Osteocyte (in vitro differentiated cells): Measurements from ENCODE around the gene VN1R5. TPM values are rescaled to one million over a fixed set of nuclear protein-coding genes. Genes with fewer than 3 reads are reported as not detected.

Experiments used
- DNase-seq: peaks from one replicate; pipeline ENCODE4 v3.0.0; 2021; ENCODE audit warnings: mixed read lengths; ENCODE audit not compliant: unreplicated experiment; ENCODE audit errors: extremely low spot score
- H3K27ac Mint-ChIP-seq: one replicate; pipeline ENCODE4 v1.8.0; 2021; ENCODE audit warnings: mild to moderate bottlenecking, mixed read lengths; ENCODE audit not compliant: unreplicated experiment
- H3K27me3 Mint-ChIP-seq: one replicate; pipeline ENCODE4 v1.8.0; 2021; ENCODE audit warnings: mixed read lengths; ENCODE audit not compliant: unreplicated experiment
- H3K36me3 Mint-ChIP-seq: one replicate; pipeline ENCODE4 v1.8.0; 2021; ENCODE audit warnings: mixed read lengths; ENCODE audit not compliant: unreplicated experiment
- H3K4me1 Mint-ChIP-seq: one replicate; pipeline ENCODE4 v1.8.0; 2021; ENCODE audit warnings: mixed read lengths; ENCODE audit not compliant: unreplicated experiment
- H3K4me3 Mint-ChIP-seq: one replicate; pipeline ENCODE4 v1.8.0; 2021; ENCODE audit warnings: mild to moderate bottlenecking, moderate library complexity, mixed read lengths; ENCODE audit not compliant: unreplicated experiment
- H3K9me3 Mint-ChIP-seq: one replicate; pipeline ENCODE4 v1.8.0; 2021; ENCODE audit warnings: mixed read lengths; ENCODE audit not compliant: unreplicated experiment
- CTCF ChIP-seq: fragments of 200-600 bp; sonication (generic); IDR thresholded peaks from 2 replicates; pipeline ENCODE4 v1.5.0; 2021; ENCODE audit warnings: antibody characterized with exemption, mild to moderate bottlenecking, moderate library complexity
- total RNA-seq: library from RNA; stranded (reverse); gene quantifications from 2 replicates; pipeline ENCODE4 v1.2.1, GENCODE V29; 2021

VN1R5 gene
- total RNA-seq, 1 donor from 2014 or later: not detected

GRCh38 chr1:247270003-247270402 is 14.1 kb downstream of the VN1R5 start:
- no peak for TF ChIP-seq CTCF

GRCh38 chr1:247273013-247273412 is 17.1 kb downstream of the VN1R5 start:
- Mint-ChIP-seq H3K9me3 (peaks cover 7% of the 10 kb centered on the region), H3K4me3 (no peak overlapping the region), H3K4me1 (no peaks in the 10 kb centered on the region), H3K36me3 (no peaks in the 10 kb centered on the region), H3K27me3 (no peaks in the 10 kb centered on the region), H3K27ac (no peak overlapping the region)
- no peak for TF ChIP-seq CTCF
- DNase-seq: no peak

More at GRCh38 chr1:247270003-247270402, 14.1 kb downstream of the VN1R5 start:
- DNase-seq: no peak
- no peak overlapping the region for H3K4me3 Mint-ChIP-seq
- H3K27ac Mint-ChIP-seq: no peak overlapping the region
- H3K36me3 Mint-ChIP-seq: no peaks in the 10 kb centered on the region
- H3K27me3 Mint-ChIP-seq: no peaks in the 10 kb centered on the region
- no peaks in the 10 kb centered on the region for H3K4me1 Mint-ChIP-seq
- peaks cover 11% of the 10 kb centered on the region for H3K9me3 Mint-ChIP-seq

- no peak overlapping the region for H3K27ac Mint-ChIP-seq
- no peaks in the 10 kb centered on the region for H3K36me3 Mint-ChIP-seq
- DNase-seq: no peak
- H3K4me3 Mint-ChIP-seq: no peak overlapping the region
- no peaks in the 10 kb centered on the region for H3K27me3 Mint-ChIP-seq
- TF ChIP-seq CTCF: no peak
- peaks cover 7% of the 10 kb centered on the region for H3K9me3 Mint-ChIP-seq
- no peaks in the 10 kb centered on the region for H3K4me1 Mint-ChIP-seq
These were observed 18.9 kb downstream of the VN1R5 start for GRCh38 chr1:247274605-247275256.

GRCh38 chr1:247277191-247277590 is 21.3 kb downstream of the VN1R5 start:
- Mint-ChIP-seq H3K36me3 (no peaks in the 10 kb centered on the region), H3K9me3 (no peaks in the 10 kb centered on the region), H3K4me1 (no peaks in the 10 kb centered on the region), H3K4me3 (no peak overlapping the region), H3K27me3 (no peaks in the 10 kb centered on the region), H3K27ac (no peak overlapping the region)
- no peak for DNase-seq
- TF ChIP-seq CTCF: no peak

GRCh38 chr1:247281001-247281574 is 25.2 kb downstream of the VN1R5 start:
- no peak for DNase-seq
- no peak overlapping the region for H3K27ac Mint-ChIP-seq
- H3K36me3 Mint-ChIP-seq: peaks cover 4% of the 10 kb centered on the region
- no peak overlapping the region for H3K4me3 Mint-ChIP-seq
- no peaks in the 10 kb centered on the region for H3K27me3 Mint-ChIP-seq
- H3K9me3 Mint-ChIP-seq: peaks cover 5% of the 10 kb centered on the region
- no peak for TF ChIP-seq CTCF
- H3K4me1 Mint-ChIP-seq: no peaks in the 10 kb centered on the region
